Activated CD4-positive, alpha-beta T cell treated with anti-CD3 and anti-CD28 coated beads, Interleukin-2, amount 10 ng/mL, durations not matched to agents 7 days and 5 days (primary cell): Measurements from ENCODE around the gene CCDC69. TPM values are rescaled to one million over a fixed set of nuclear protein-coding genes. Genes with fewer than 3 reads are reported as not detected.

ENCODE experiments used
- CTCF ChIA-PET: fragments of 350-600 bp; sonication (Branson Sonifier 250); formaldehyde crosslinking; loops from one replicate; lab custom pipeline; 2021; ENCODE audit warnings: antibody characterized with exemption; lab: Charles Lee
- POLR2A ChIA-PET: fragments of 350-600 bp; sonication (Branson Sonifier 250); formaldehyde crosslinking; loops from one replicate; lab custom pipeline; 2021; ENCODE audit warnings: antibody characterized with exemption; lab: Charles Lee
- DNase-seq: peaks from one replicate; pipeline ENCODE4 v3.0.0-alpha.2; 2020
- H3K27ac Mint-ChIP-seq: one replicate; pipeline ENCODE4 v1.8.0; 2021; ENCODE audit warnings: mild to moderate bottlenecking, moderate library complexity, mixed read lengths
- H3K27me3 Mint-ChIP-seq: one replicate; pipeline ENCODE4 v1.8.0; 2021; ENCODE audit warnings: mixed read lengths
- H3K36me3 Mint-ChIP-seq: one replicate; pipeline ENCODE4 v1.8.0; 2021; ENCODE audit warnings: low read depth, mixed read lengths
- H3K4me1 Mint-ChIP-seq: one replicate; pipeline ENCODE4 v1.8.0; 2021; ENCODE audit warnings: mixed read lengths
- H3K4me3 Mint-ChIP-seq: one replicate; pipeline ENCODE4 v1.8.0; 2021; ENCODE audit warnings: mild to moderate bottlenecking, moderate library complexity, mixed read lengths
- H3K9me3 Mint-ChIP-seq: one replicate; pipeline ENCODE4 v1.8.0; 2021; ENCODE audit warnings: mixed read lengths
- total RNA-seq, 2 experiments: library from RNA; stranded (reverse); gene quantifications; one replicate each; pipeline ENCODE4 v1.2.3, GENCODE V29; 2021

CCDC69 gene
- total RNA-seq, 2 experiments from 2014 or later, result 79.4 to 84.1 TPM

GRCh38 chr5:151153766-151154272 lies 70.1 kb downstream of the CCDC69 start:
- DNase-seq, result no peak
- peak overlapping the region; percentile 96 for H3K4me3 Mint-ChIP-seq
- no peaks in the 10 kb centered on the region for H3K27me3 Mint-ChIP-seq
- peaks cover 57% of the 10 kb centered on the region for H3K36me3 Mint-ChIP-seq
- peak overlapping the region; percentile 88 for H3K27ac Mint-ChIP-seq
- peaks cover 73% of the 10 kb centered on the region for H3K4me1 Mint-ChIP-seq
- ChIA-PET POLR2A (no interaction called here), CTCF (interaction anchor here (0.6 to 1.8 kb wide), 2 partner anchors 12 to 592 kb away, joined by 3 to 5 read pairs; no protein-coding TSS in a partner anchor)
- H3K9me3 Mint-ChIP-seq, result peaks cover 3% of the 10 kb centered on the region

- ChIA-PET POLR2A (no interaction called here), CTCF (interaction anchor here (1.1 to 12.9 kb wide), 3 partner anchors 10 to 27 kb away, joined by 3 to 89 read pairs (median 3); no protein-coding TSS in a partner anchor)
- H3K4me3 Mint-ChIP-seq, result peak overlapping the region; percentile 96
- peaks cover 3% of the 10 kb centered on the region for H3K9me3 Mint-ChIP-seq
- no peaks in the 10 kb centered on the region for H3K27me3 Mint-ChIP-seq
- peaks cover 73% of the 10 kb centered on the region for H3K4me1 Mint-ChIP-seq
- H3K27ac Mint-ChIP-seq, result peak overlapping the region; percentile 88
- no peak for DNase-seq
- peaks cover 61% of the 10 kb centered on the region for H3K36me3 Mint-ChIP-seq
Measured at GRCh38 chr5:151153300-151153699, 70.6 kb downstream of the CCDC69 start.

- POLR2A ChIA-PET, result no interaction called here
- peak; percentile 29 for DNase-seq
- peaks cover 82% of the 10 kb centered on the region for H3K4me1 Mint-ChIP-seq
- CTCF ChIA-PET, result interaction anchor here (0.6 to 12.9 kb wide), 5 partner anchors 14 to 68 kb away, joined by 3 to 89 read pairs (median 6); no protein-coding TSS in a partner anchor
- H3K36me3 Mint-ChIP-seq, result peaks cover 70% of the 10 kb centered on the region
- no peaks in the 10 kb centered on the region for H3K27me3 Mint-ChIP-seq
- peak overlapping the region; percentile 53 for H3K4me3 Mint-ChIP-seq
- peak overlapping the region; percentile 93 for H3K27ac Mint-ChIP-seq
- peaks cover 3% of the 10 kb centered on the region for H3K9me3 Mint-ChIP-seq
Measured at GRCh38 chr5:151151793-151152192, 72.1 kb downstream of the CCDC69 start.

GRCh38 chr5:151151263-151151660 lies 72.6 kb downstream of the CCDC69 start:
- peak overlapping the region; percentile 53 for H3K4me3 Mint-ChIP-seq
- H3K9me3 Mint-ChIP-seq, result peaks cover 3% of the 10 kb centered on the region
- CTCF ChIA-PET, result interaction anchor here (1.0 to 12.9 kb wide), 11 partner anchors 10 to 102 kb away, joined by 3 to 89 read pairs (median 4); partner anchors contain the start of gene GM2A
- peak overlapping the region; percentile 93 for H3K27ac Mint-ChIP-seq
- H3K36me3 Mint-ChIP-seq, result peaks cover 72% of the 10 kb centered on the region
- DNase-seq, result peak; percentile 33
- peaks cover 83% of the 10 kb centered on the region for H3K4me1 Mint-ChIP-seq
- no peaks in the 10 kb centered on the region for H3K27me3 Mint-ChIP-seq
- POLR2A ChIA-PET, result interaction anchor here (1.2 kb wide), 2 partner anchors 10 to 25 kb away, joined by 3 to 6 read pairs; no protein-coding TSS in a partner anchor

DNA sequence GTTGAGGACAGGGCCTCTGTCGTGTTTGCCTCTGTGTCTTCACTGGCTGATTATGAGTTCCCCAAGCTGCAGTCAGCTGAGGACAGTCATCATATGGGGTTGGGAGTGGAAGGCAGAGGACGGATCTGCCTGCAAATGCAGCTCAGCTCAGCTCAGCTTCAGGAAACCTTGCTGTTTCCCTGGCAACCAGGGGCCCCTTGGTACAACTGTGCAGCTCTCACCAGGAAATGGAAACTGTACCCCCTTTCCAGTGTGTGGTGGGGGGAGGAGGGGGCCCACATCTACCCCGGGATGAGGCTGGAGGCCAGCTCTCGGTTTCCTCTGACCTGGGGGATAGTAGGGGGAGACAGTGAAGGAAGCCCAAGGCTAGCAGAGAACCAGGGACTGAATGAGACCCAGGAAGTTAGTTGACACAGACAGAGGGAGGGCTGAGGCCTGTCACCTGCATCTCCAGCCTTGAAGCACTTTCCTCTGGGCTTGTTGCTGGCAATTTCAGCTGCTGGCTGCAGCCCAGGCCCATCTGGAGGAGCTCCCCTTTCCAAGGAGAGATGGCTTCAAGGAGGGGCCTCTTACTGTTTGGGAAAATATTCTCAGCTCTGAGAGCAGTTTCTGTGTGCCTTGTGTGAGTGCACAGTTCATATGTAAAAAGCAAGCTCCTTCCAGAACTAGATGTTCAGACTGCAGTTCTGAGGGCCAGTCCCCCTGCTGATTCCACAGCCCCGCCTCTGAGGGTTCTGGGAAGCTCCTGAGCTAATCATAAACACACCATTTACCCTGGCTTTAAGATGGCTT lies 73.2 kb downstream of the CCDC69 start:
- Mint-ChIP-seq H3K4me1 (peaks cover 89% of the 10 kb centered on the region), H3K4me3 (peak overlapping the region; percentile 53), H3K27me3 (no peaks in the 10 kb centered on the region), H3K36me3 (peaks cover 74% of the 10 kb centered on the region), H3K9me3 (peaks cover 3% of the 10 kb centered on the region), H3K27ac (peak overlapping the region; percentile 93)
- ChIA-PET POLR2A (interaction anchor here (0.7 to 1.2 kb wide), 4 partner anchors 9 to 33 kb away, joined by 3 to 8 read pairs (median 4); no protein-coding TSS in a partner anchor), CTCF (interaction anchor here (0.9 to 12.9 kb wide), 12 partner anchors 9 to 362 kb away, joined by 3 to 89 read pairs (median 4); partner anchors contain the start of gene GM2A)
- peak; percentile 88 for DNase-seq

DNA sequence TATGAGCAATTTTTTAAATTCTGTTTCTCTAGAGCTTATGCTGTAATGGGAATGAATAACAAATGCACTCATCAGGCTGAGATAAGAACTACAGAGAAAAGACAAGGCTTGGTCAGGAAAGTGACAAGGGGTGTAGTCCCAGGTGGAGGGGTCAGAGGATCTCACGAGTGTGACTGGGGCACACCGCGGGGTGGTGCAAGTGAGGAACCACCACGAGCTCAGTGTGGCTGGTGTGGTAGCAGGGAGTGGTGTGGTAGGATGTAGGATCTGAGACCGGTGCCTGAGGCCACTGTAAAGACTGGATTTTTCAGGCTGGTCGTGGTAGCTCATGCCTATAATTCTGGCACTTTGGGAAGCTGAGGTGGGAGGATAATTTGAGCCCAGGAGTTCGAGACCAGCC lies 75.3 kb downstream of the CCDC69 start:
- H3K4me3 Mint-ChIP-seq, result peak overlapping the region; percentile 17
- peaks cover 2% of the 10 kb centered on the region for H3K9me3 Mint-ChIP-seq
- peaks cover 89% of the 10 kb centered on the region for H3K4me1 Mint-ChIP-seq
- peak overlapping the region; percentile 82 for H3K27ac Mint-ChIP-seq
- DNase-seq, result peak; percentile 40
- ChIA-PET CTCF (interaction anchor here (1.1 to 12.9 kb wide), 5 partner anchors 9 to 33 kb away, joined by 4 to 89 read pairs (median 6); partner anchors contain the start of gene ANXA6), POLR2A (no interaction called here)
- H3K27me3 Mint-ChIP-seq, result no peaks in the 10 kb centered on the region
- H3K36me3 Mint-ChIP-seq, result peaks cover 71% of the 10 kb centered on the region

DNA sequence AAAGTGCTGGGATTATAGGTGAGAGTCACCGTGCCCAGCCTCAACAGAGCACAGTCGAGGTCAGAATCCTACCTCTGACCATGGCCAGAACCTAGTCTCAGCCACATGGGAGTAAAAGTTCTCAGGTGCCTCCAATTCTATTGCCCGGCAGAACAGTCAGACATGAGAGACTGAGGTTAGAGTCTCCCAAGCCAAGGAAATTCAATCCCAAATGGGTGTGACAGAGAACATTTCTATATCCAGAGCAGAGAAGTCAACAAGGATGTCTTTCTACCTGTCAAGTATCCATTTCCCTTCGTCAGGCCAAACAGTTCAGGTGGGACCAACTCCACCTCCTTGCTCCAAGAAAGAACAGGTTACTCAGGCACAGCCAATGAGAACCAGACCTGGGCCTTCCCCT lies 76.9 kb downstream of the CCDC69 start:
- ChIA-PET POLR2A (no interaction called here), CTCF (interaction anchor here (1.1 to 12.9 kb wide), 5 partner anchors 10 to 19 kb away, joined by 3 to 89 read pairs (median 3); no protein-coding TSS in a partner anchor)
- H3K9me3 Mint-ChIP-seq, result no peaks in the 10 kb centered on the region
- H3K27ac Mint-ChIP-seq, result no peak overlapping the region
- H3K4me3 Mint-ChIP-seq, result no peak overlapping the region
- H3K4me1 Mint-ChIP-seq, result peaks cover 89% of the 10 kb centered on the region
- H3K36me3 Mint-ChIP-seq, result peaks cover 68% of the 10 kb centered on the region
- H3K27me3 Mint-ChIP-seq, result no peaks in the 10 kb centered on the region
- DNase-seq, result no peak

DNA sequence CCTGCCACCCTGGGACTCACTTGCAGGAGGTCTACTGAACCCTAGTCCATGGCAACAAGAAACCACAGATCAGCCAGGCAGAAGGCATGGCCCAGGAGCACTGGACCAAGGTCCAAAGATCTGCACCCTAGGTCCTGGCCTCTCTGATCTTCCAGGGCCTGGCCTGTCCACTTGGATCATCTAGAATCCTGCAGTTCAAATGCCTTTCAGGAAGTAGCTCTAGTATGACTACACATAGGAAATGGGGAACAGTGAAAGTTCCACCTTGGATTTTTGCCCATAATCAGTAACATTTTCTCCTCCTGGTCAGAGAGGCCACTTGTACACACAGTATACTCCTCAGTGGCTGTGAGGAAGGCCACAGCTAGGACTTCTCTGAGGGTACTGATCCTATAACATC lies 77.8 kb downstream of the CCDC69 start:
- no peaks in the 10 kb centered on the region for H3K27me3 Mint-ChIP-seq
- peaks cover 89% of the 10 kb centered on the region for H3K4me1 Mint-ChIP-seq
- CTCF ChIA-PET, result interaction anchor here (0.6 to 12.9 kb wide), 7 partner anchors 10 to 78 kb away, joined by 3 to 89 read pairs (median 3); partner anchors contain the start of gene ANXA6
- peaks cover 68% of the 10 kb centered on the region for H3K36me3 Mint-ChIP-seq
- H3K9me3 Mint-ChIP-seq, result no peaks in the 10 kb centered on the region
- no peak for DNase-seq
- no peak overlapping the region for H3K4me3 Mint-ChIP-seq
- H3K27ac Mint-ChIP-seq, result peak overlapping the region; percentile 73
- POLR2A ChIA-PET, result interaction anchor here (0.5 kb wide), 1 partner anchor 1311 kb away, joined by 4 read pairs; no protein-coding TSS in a partner anchor

DNA sequence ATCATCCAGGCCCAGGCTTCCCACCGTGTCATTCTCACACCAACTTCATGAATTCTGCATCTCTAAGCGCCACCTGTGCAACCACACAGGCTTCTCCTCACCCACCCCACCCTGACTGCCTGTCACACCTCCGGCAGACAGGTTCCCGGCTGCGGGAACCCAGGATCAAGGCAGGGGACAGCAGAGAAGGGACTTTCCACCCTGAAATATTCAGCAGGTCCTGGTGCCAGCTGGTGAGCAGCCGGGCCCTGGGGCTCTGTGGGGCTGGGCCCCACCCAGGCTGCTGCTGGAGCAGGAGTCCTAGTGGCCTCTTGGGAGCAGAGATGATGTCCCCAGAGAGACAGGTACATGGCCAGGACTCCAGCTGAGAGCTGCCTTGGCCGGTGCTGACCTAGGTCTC lies 79.0 kb downstream of the CCDC69 start:
- no peak for DNase-seq
- peaks cover 84% of the 10 kb centered on the region for H3K4me1 Mint-ChIP-seq
- no peaks in the 10 kb centered on the region for H3K27me3 Mint-ChIP-seq
- H3K27ac Mint-ChIP-seq, result no peak overlapping the region
- no peak overlapping the region for H3K4me3 Mint-ChIP-seq
- POLR2A ChIA-PET, result no interaction called here
- peaks cover 71% of the 10 kb centered on the region for H3K36me3 Mint-ChIP-seq
- CTCF ChIA-PET, result interaction anchor here (1.2 to 12.9 kb wide), 4 partner anchors 19 to 77 kb away, joined by 3 to 89 read pairs (median 8); no protein-coding TSS in a partner anchor
- no peaks in the 10 kb centered on the region for H3K9me3 Mint-ChIP-seq

DNA sequence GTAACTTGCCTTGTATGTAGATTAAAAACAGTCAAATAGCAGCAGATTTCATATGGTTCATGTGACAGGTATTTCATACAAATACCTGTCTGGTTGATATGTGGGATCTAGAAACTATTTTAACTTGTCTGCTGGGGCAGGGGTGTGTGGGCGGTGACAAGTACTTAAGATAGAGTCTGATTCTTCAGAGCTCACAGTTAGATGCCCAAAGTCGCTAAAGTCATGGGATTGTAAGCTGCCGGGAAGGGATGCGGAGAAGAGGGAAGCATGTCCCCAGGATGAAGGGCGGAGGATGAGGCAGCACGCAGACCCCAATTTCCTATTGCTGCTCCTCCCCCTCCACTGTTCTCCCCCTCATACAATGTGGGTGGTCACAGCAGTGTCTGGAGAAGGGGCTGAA lies 79.6 kb downstream of the CCDC69 start:
- no peaks in the 10 kb centered on the region for H3K9me3 Mint-ChIP-seq

GRCh38 chr5:151143645-151144044 lies 80.2 kb downstream of the CCDC69 start:
- Mint-ChIP-seq H3K4me1 (peaks cover 84% of the 10 kb centered on the region), H3K27ac (peak overlapping the region; percentile 20), H3K9me3 (no peaks in the 10 kb centered on the region), H3K36me3 (peaks cover 77% of the 10 kb centered on the region), H3K27me3 (no peaks in the 10 kb centered on the region), H3K4me3 (no peak overlapping the region)
- POLR2A ChIA-PET, result no interaction called here
- CTCF ChIA-PET, result interaction anchor here (1.6 to 12.9 kb wide), 3 partner anchors 18 to 95 kb away, joined by 3 to 89 read pairs (median 20); no protein-coding TSS in a partner anchor
- DNase-seq, result no peak

More for the DNA sequence above, 79.6 kb downstream of the CCDC69 start:
- no peak for DNase-seq
- Mint-ChIP-seq H3K27me3 (no peaks in the 10 kb centered on the region), H3K36me3 (peaks cover 74% of the 10 kb centered on the region), H3K4me3 (no peak overlapping the region), H3K4me1 (peaks cover 83% of the 10 kb centered on the region), H3K27ac (peak overlapping the region; percentile 20)
- ChIA-PET CTCF (interaction anchor here (1.6 to 12.9 kb wide), 3 partner anchors 22 to 95 kb away, joined by 3 to 89 read pairs (median 9); no protein-coding TSS in a partner anchor), POLR2A (no interaction called here)

DNA sequence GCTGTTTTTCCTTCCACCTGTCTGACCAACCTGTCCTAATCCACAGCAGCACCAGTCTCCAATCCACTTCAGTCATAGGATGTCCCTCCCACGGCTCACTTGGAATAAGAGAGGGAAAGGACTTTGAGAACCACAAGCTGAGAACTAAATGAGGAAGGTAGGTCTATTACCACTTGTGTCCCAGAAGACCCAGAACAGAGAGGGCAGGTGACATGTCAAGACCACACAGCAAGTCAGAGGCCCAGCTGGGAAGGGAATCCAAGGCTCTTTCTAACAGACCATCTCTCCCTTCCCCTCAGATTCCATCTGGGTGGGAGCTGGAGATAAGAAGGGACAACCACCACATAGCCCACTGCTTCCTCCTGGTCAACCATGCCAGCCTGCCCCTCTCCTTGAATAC lies 81.0 kb downstream of the CCDC69 start:
- Mint-ChIP-seq H3K4me3 (no peak overlapping the region), H3K9me3 (no peaks in the 10 kb centered on the region), H3K27ac (no peak overlapping the region), H3K4me1 (peaks cover 84% of the 10 kb centered on the region), H3K36me3 (peaks cover 77% of the 10 kb centered on the region), H3K27me3 (no peaks in the 10 kb centered on the region)
- DNase-seq, result no peak
- CTCF ChIA-PET, result interaction anchor here (0.9 to 12.9 kb wide), 7 partner anchors 10 to 96 kb away, joined by 3 to 89 read pairs (median 5); no protein-coding TSS in a partner anchor
- POLR2A ChIA-PET, result no interaction called here
